Mesendoderm (in vitro differentiated cells): ENCODE measurements around the gene TNNI3K.

ENCODE experiments used
- DNase-seq: peaks from one replicate; pipeline ENCODE4 v3.0.0; 2013
- H2AK5ac ChIP-seq: 2 replicates; pipeline ENCODE4 v1.6.1; 2013; ENCODE audit warnings: low read length, inconsistent platforms
- H2BK120ac ChIP-seq: 2 replicates; pipeline ENCODE4 v1.6.1; 2013; ENCODE audit warnings: low read depth, mild to moderate bottlenecking, low read length, moderate library complexity, mixed read lengths
- H2BK15ac ChIP-seq: replicated peaks from 2 replicates; pipeline ENCODE4 v1.6.1; 2013; ENCODE audit warnings: low read depth, mild to moderate bottlenecking, moderate library complexity
- H2BK5ac ChIP-seq: 2 replicates; pipeline ENCODE4 v1.6.1; 2013; ENCODE audit warnings: low read length, inconsistent platforms
- H3K18ac ChIP-seq: 2 replicates; pipeline ENCODE4 v1.6.1; 2013; ENCODE audit warnings: mild to moderate bottlenecking, low read length, mixed read lengths
- H3K23ac ChIP-seq: one replicate; pipeline ENCODE4 v1.6.1; 2013; ENCODE audit warnings: low read length
- H3K27ac ChIP-seq: 2 replicates; pipeline ENCODE4 v1.5.1; 2013; ENCODE audit warnings: low read depth, mild to moderate bottlenecking, inconsistent platforms, low read length, moderate library complexity
- H3K27me3 ChIP-seq: 2 replicates; pipeline ENCODE4 v1.6.1; 2013; ENCODE audit warnings: low read length, control low read depth, mild to moderate bottlenecking, inconsistent platforms; ENCODE audit not compliant: insufficient read depth, poor library complexity
- H3K36me3 ChIP-seq: 2 replicates; pipeline ENCODE4 v1.6.1; 2013; ENCODE audit warnings: low read length, inconsistent platforms; ENCODE audit not compliant: control insufficient read depth, insufficient read depth
- H3K4ac ChIP-seq: one replicate; pipeline ENCODE4 v1.6.1; 2013; ENCODE audit warnings: low read depth, mild to moderate bottlenecking, low read length, moderate library complexity
- H3K4me1 ChIP-seq: 2 replicates; pipeline ENCODE4 v1.6.1; 2013; ENCODE audit warnings: low read depth, low read length, inconsistent platforms; ENCODE audit not compliant: control insufficient read depth
- H3K4me2 ChIP-seq: 2 replicates; pipeline ENCODE4 v1.6.1; 2013; ENCODE audit warnings: low read length
- H3K4me3 ChIP-seq: 2 replicates; pipeline ENCODE4 v1.5.1; 2013; ENCODE audit warnings: mild to moderate bottlenecking, low read length
- H3K56ac ChIP-seq: one replicate; pipeline ENCODE4 v1.6.1; 2013; ENCODE audit warnings: low read length
- H3K79me1 ChIP-seq: 2 replicates; pipeline ENCODE4 v1.6.1; 2013; ENCODE audit warnings: low read length, inconsistent platforms
- H3K79me2 ChIP-seq: 2 replicates; pipeline ENCODE4 v1.6.1; 2013; ENCODE audit warnings: mild to moderate bottlenecking, low read length; ENCODE audit not compliant: control insufficient read depth, insufficient read depth
- H3K9ac ChIP-seq: 2 replicates; pipeline ENCODE4 v1.6.1; 2013; ENCODE audit warnings: low read length, inconsistent platforms
- H4K5ac ChIP-seq: one replicate; pipeline ENCODE4 v1.6.1; 2013; ENCODE audit warnings: low read length
- H4K8ac ChIP-seq: one replicate; pipeline ENCODE4 v1.6.1; 2013; ENCODE audit warnings: low read depth, mild to moderate bottlenecking, control low read depth, low read length, moderate library complexity
- WGBS: extraction: QIAGEN DNeasy Blood & Tissue Kit; methylation state at CpG from one replicate; pipeline ENCODE4 v1.1.7; 2013; ENCODE audit warnings: low lambda C conversion rate, missing lambda C conversion rate; ENCODE audit not compliant: insufficient coverage; ENCODE audit errors: extremely low coverage; 5-methylcytosine and 5-hydroxymethylcytosine counted together

The TNNI3K gene

GRCh38 chr1:74375376-74375775 is 140.2 kb downstream of the TNNI3K start:
- no peak overlapping the region for H4K8ac ChIP-seq
- no peaks in the 10 kb centered on the region for H3K4me1 ChIP-seq
- H2BK15ac ChIP-seq, result no peak overlapping the region
- no peak overlapping the region for H3K56ac ChIP-seq
- H2BK5ac ChIP-seq, result no peak overlapping the region
- no peak overlapping the region for H3K4me3 ChIP-seq
- no peak overlapping the region for H3K9ac ChIP-seq
- no peaks in the 10 kb centered on the region for H3K27me3 ChIP-seq
- no peaks in the 10 kb centered on the region for H3K79me2 ChIP-seq
- H3K36me3 ChIP-seq, result no peaks in the 10 kb centered on the region
- no peak overlapping the region for H3K23ac ChIP-seq
- no peaks in the 10 kb centered on the region for H3K79me1 ChIP-seq
- no peak for DNase-seq
- H2AK5ac ChIP-seq, result no peak overlapping the region
- H2BK120ac ChIP-seq, result no peak overlapping the region
- H3K27ac ChIP-seq, result no peak overlapping the region
- H3K4ac ChIP-seq, result no peak overlapping the region
- H3K18ac ChIP-seq, result no peak overlapping the region
- H3K4me2 ChIP-seq, result no peak overlapping the region
- no peak overlapping the region for H4K5ac ChIP-seq

DNA sequence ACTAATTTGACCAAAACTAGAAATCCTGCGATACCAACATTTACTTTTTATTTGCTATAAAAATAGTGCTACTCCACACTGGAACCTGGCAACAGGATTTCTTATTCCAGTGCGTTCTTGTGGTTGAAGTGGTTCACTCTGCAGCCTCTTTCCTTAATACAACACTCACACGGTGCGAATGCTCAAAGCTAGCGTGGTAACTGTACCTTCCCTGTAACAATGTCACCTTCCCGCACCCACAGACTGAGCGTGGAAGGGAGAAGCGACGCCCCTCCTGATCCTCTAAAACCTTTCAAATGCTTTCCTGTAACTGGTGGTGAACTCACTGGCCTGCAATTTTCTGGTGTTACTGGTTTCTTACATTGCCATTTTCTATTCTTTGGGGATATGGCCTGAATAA is 145.1 kb downstream of the TNNI3K start:
- no CpG with 5 or more reads among the region's 9 CpGs for WGBS
- no peak overlapping the region for H3K4ac ChIP-seq

DNA sequence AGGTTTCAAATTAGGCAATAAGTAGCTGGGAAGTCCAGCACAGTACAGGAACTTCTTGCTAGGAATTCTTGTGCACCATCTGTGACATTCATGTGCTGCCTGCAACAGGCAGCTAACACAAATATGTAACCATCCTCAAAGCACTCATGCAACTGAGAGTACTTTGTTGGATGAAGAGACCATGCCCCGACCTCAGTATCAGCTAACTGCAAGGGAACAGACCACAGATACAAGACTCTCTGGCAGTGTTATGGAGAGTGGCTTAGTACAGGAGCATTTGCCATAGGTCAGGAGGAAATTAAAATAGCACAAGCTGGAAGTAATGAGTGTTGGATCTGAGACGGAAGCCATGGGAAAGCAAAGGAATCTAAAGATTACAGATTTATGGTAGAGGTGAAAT is 153.7 kb downstream of the TNNI3K start:
- Histone ChIP-seq H3K27ac (no peak overlapping the region), H3K27me3 (no peaks in the 10 kb centered on the region), H4K5ac (no peak overlapping the region), H3K4me2 (no peak overlapping the region), H3K56ac (no peak overlapping the region), H3K9ac (no peak overlapping the region), H2BK5ac (no peak overlapping the region), H2AK5ac (no peak overlapping the region), H2BK120ac (no peak overlapping the region), H3K4me3 (no peak overlapping the region), H2BK15ac (no peak overlapping the region), H3K36me3 (no peaks in the 10 kb centered on the region), H3K18ac (no peak overlapping the region), H3K79me2 (no peaks in the 10 kb centered on the region), H3K23ac (no peak overlapping the region), H4K8ac (no peak overlapping the region), H3K79me1 (no peaks in the 10 kb centered on the region), H3K4ac (no peak overlapping the region), H3K4me1 (peaks cover 2% of the 10 kb centered on the region)
- DNase-seq, result no peak
- no CpG with 5 or more reads among the region's 2 CpGs for WGBS

More for the DNA sequence above, 145.1 kb downstream of the TNNI3K start:
- no peaks in the 10 kb centered on the region for H3K4me1 ChIP-seq
- H2BK15ac ChIP-seq, result no peak overlapping the region
- no peak for DNase-seq
- H3K56ac ChIP-seq, result no peak overlapping the region
- no peak overlapping the region for H3K9ac ChIP-seq
- H3K4me2 ChIP-seq, result no peak overlapping the region
- H3K18ac ChIP-seq, result no peak overlapping the region
- H3K27me3 ChIP-seq, result no peaks in the 10 kb centered on the region
- H3K4me3 ChIP-seq, result no peak overlapping the region
- no peak overlapping the region for H2BK120ac ChIP-seq
- H3K23ac ChIP-seq, result no peak overlapping the region
- no peak overlapping the region for H2AK5ac ChIP-seq
- H4K8ac ChIP-seq, result no peak overlapping the region
- no peak overlapping the region for H2BK5ac ChIP-seq
- no peaks in the 10 kb centered on the region for H3K36me3 ChIP-seq
- H3K79me1 ChIP-seq, result no peaks in the 10 kb centered on the region
- H4K5ac ChIP-seq, result no peak overlapping the region
- no peaks in the 10 kb centered on the region for H3K79me2 ChIP-seq
- no peak overlapping the region for H3K27ac ChIP-seq

DNA sequence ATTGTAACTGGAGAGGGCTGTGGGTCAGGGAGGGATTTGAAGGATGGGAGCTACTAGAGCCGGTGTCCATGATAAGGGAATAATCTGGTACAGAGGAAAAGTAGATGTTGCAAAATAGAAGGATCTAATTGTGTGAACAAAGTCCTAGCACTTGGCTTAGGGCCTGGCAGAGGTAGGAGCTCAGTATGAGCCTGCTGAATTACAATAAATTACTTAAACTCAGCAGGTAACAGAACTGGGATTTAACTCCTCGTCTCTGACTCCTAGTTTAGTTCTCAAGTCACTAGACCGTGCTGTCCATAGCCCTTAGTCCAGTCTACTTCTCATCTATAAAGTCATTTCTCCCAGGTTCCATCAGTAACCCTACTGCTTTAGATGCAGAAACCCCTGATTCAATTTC is 157.0 kb downstream of the TNNI3K start:
- Histone ChIP-seq H3K36me3 (no peaks in the 10 kb centered on the region), H2BK15ac (no peak overlapping the region), H2BK120ac (no peak overlapping the region), H3K4me3 (no peak overlapping the region), H3K56ac (no peak overlapping the region), H3K27me3 (no peaks in the 10 kb centered on the region), H3K9ac (no peak overlapping the region), H3K18ac (no peak overlapping the region), H3K4ac (no peak overlapping the region), H3K4me2 (no peak overlapping the region), H4K5ac (no peak overlapping the region), H3K27ac (no peak overlapping the region), H3K79me1 (no peaks in the 10 kb centered on the region), H3K23ac (no peak overlapping the region), H4K8ac (no peak overlapping the region), H3K4me1 (peaks cover 2% of the 10 kb centered on the region), H2BK5ac (no peak overlapping the region), H2AK5ac (no peak overlapping the region), H3K79me2 (no peaks in the 10 kb centered on the region)
- WGBS, result no CpG with 5 or more reads among the region's 3 CpGs
- no peak for DNase-seq

GRCh38 chr1:74392840-74393239 is 157.7 kb downstream of the TNNI3K start:
- no peak overlapping the region for H3K27ac ChIP-seq
- no peak overlapping the region for H4K5ac ChIP-seq
- DNase-seq, result peak; percentile 26
- no peak overlapping the region for H3K18ac ChIP-seq
- no peak overlapping the region for H3K9ac ChIP-seq
- H3K56ac ChIP-seq, result no peak overlapping the region
- H3K79me2 ChIP-seq, result no peaks in the 10 kb centered on the region
- H3K27me3 ChIP-seq, result no peaks in the 10 kb centered on the region
- no CpG with 5 or more reads among the region's 2 CpGs for WGBS
- H3K79me1 ChIP-seq, result no peaks in the 10 kb centered on the region
- no peaks in the 10 kb centered on the region for H3K36me3 ChIP-seq
- no peak overlapping the region for H3K4me3 ChIP-seq
- H3K23ac ChIP-seq, result no peak overlapping the region
- no peak overlapping the region for H2BK120ac ChIP-seq
- no peak overlapping the region for H3K4me2 ChIP-seq
- no peak overlapping the region for H2BK15ac ChIP-seq
- no peak overlapping the region for H3K4ac ChIP-seq
- no peak overlapping the region for H4K8ac ChIP-seq
- H3K4me1 ChIP-seq, result peaks cover 2% of the 10 kb centered on the region
- no peak overlapping the region for H2AK5ac ChIP-seq
- no peak overlapping the region for H2BK5ac ChIP-seq

GRCh38 chr1:74395571-74395970 is 160.4 kb downstream of the TNNI3K start:
- Histone ChIP-seq H3K36me3 (no peaks in the 10 kb centered on the region), H3K27me3 (no peaks in the 10 kb centered on the region), H3K79me2 (no peaks in the 10 kb centered on the region), H3K4me1 (peaks cover 2% of the 10 kb centered on the region), H3K9ac (no peak overlapping the region), H3K4ac (no peak overlapping the region), H4K8ac (no peak overlapping the region), H2BK15ac (no peak overlapping the region), H2AK5ac (no peak overlapping the region), H3K27ac (no peak overlapping the region), H2BK120ac (no peak overlapping the region), H3K79me1 (no peaks in the 10 kb centered on the region), H3K56ac (no peak overlapping the region), H3K4me3 (no peak overlapping the region), H2BK5ac (no peak overlapping the region), H3K18ac (no peak overlapping the region), H3K4me2 (no peak overlapping the region), H3K23ac (no peak overlapping the region), H4K5ac (no peak overlapping the region)
- DNase-seq, result no peak
- no CpG with 5 or more reads among the region's 4 CpGs for WGBS
